Measurements from ENCODE around the gene CCDC183. TPM values are rescaled to one million over a fixed set of nuclear protein-coding genes. Genes with fewer than 3 reads are reported as not detected.
A peak's percentile ranks its signal among the peaks of the same experiment; 100 is the strongest.
"Not testable (repeated sequence)": the region's sequence is repeated elsewhere in the genome, so short reads cannot be mapped to it uniquely, and the experiment has no call there.

CCDC183 gene
- total RNA-seq, 4 donors from 2014 or later: 25.2 to 161 (median 63.5) TPM

DNA sequence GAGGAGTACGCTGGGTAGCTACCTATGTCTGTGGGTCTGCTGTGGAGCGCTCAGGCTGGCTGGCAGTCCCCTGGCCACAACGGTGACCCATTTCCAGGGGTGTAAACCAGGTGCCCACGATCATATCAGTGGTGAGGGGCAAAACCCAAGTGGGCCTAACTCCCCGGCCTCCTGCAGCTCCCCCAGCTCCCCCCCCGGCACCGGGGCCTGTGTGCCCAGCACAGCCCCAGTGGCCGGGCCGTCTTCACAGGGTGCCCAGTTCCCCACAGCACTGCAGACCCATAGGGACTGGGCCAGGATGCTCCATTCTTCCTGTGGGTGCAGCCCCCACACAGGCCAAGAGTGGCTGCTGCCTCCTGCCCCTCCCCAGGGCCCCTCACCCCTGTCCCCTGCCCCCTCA lies 37.1 kb upstream of the CCDC183 start:
- H3K27ac ChIP-seq: no peak overlapping the region
- H3K4me1 ChIP-seq: peaks cover 0 to 4% (median 2%) of the 10 kb centered on the region in 4 donors
- H3K27me3 ChIP-seq: peaks cover 33% of the 10 kb centered on the region
- intact Hi-C loops (cut with DNase I; ENCODE audit: low total_unique reads) (no loop called here), in situ Hi-C loops (cut with MboI; ENCODE audit: low pct_ligation_motif_present in 1 of 4, low pct_unique_long_range_greater_than_20kb in 1 of 4, low sequenced_read_pairs in 3 of 4) (no loop called here)
- no peak overlapping the region for H3K4me3 ChIP-seq
- DNase-seq: no peak
- WGBS, 2 donors (ENCODE audit: low coverage in 1 of 2): 82% methylated on average over 8 of the region's 9 CpGs; no CpG with 5 or more reads in 1 of the 2 donors
- no peaks in the 10 kb centered on the region for H3K36me3 ChIP-seq
- TF ChIP-seq POLR2AphosphoS5 (IDR thresholded peaks at IDR 0.05) (no peak), POLR2A (IDR thresholded peaks at IDR 0.05) (no peak), EP300 (IDR thresholded peaks at IDR 0.05; ENCODE audit: low read depth) (no peak)
- TF ChIP-seq, protein P1, sequence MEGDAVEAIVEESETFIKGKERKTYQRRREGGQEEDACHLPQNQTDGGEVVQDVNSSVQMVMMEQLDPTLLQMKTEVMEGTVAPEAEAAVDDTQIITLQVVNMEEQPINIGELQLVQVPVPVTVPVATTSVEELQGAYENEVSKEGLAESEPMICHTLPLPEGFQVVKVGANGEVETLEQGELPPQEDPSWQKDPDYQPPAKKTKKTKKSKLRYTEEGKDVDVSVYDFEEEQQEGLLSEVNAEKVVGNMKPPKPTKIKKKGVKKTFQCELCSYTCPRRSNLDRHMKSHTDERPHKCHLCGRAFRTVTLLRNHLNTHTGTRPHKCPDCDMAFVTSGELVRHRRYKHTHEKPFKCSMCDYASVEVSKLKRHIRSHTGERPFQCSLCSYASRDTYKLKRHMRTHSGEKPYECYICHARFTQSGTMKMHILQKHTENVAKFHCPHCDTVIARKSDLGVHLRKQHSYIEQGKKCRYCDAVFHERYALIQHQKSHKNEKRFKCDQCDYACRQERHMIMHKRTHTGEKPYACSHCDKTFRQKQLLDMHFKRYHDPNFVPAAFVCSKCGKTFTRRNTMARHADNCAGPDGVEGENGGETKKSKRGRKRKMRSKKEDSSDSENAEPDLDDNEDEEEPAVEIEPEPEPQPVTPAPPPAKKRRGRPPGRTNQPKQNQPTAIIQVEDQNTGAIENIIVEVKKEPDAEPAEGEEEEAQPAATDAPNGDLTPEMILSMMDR (IDR thresholded peaks at IDR 0.05): no peak
- H3K9me3 ChIP-seq: peaks cover 0 to 4% of the 10 kb centered on the region in 2 donors

DNA sequence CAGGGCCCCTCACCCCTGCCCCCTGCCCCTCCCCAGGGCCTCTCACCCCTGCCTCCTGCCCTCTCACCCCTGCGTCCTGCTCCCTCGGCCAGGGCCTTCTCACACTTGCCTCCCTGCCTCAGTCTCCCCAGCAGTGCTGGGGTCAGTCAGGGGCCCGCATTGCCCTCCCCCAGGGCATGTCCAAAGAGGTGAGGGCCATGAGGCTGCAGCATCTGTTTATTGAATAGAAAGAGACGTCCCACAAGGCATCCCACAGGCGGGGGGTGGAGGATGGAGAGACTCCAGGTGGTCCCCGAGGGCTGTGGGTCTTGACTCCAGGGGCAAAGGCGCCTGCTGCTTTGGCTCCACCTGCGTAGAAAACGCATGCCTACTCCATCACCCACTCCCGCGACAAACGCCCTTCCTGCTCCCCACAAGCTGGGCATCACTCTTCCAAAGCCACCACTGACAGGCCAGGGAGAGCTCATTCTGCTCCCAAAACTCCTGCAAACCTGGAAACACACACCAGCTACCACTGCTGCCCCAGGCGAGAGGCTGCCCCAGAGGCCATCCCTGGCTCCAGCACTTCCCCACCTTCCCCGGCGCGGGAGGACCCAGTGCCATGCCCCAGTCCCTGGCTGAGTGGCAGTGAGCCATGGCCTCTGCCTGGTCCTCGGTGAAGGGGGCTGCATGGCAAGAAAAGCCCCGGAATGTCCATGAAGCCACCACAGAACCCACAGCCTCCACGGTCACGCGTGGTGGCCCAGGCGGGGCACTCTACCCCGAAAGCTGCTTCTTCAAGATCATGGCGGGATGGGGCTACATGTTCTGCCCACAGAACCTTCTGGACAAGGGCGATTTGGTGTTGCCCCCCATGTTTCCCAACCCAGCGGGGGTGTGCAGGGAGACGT lies 36.5 kb upstream of the CCDC183 start:
- Histone ChIP-seq H3K4me1 (peaks cover 0 to 4% (median 3%) of the 10 kb centered on the region in 4 donors), H3K4me3 (no peak overlapping the region), H3K27ac (no peak overlapping the region), H3K36me3 (no peaks in the 10 kb centered on the region), H3K27me3 (peaks cover 38% of the 10 kb centered on the region), H3K9me3 (peaks cover 0 to 4% of the 10 kb centered on the region in 2 donors)
- in situ Hi-C loops (cut with MboI; ENCODE audit: low pct_ligation_motif_present in 1 of 4, low pct_unique_long_range_greater_than_20kb in 1 of 4, low sequenced_read_pairs in 3 of 4): no loop called here
- WGBS, 2 donors (ENCODE audit: low coverage in 1 of 2): 82% methylated on average over 27 of the region's 27 CpGs; no CpG with 5 or more reads in 1 of the 2 donors
- DNase-seq: no peak
- intact Hi-C loops (cut with DNase I; ENCODE audit: low total_unique reads): no loop called here
- TF ChIP-seq EP300 (IDR thresholded peaks at IDR 0.05; ENCODE audit: low read depth) (no peak), POLR2AphosphoS5 (IDR thresholded peaks at IDR 0.05) (no peak), POLR2A (IDR thresholded peaks at IDR 0.05) (no peak)
- TF ChIP-seq, protein P1 (IDR thresholded peaks at IDR 0.05): no peak

DNA sequence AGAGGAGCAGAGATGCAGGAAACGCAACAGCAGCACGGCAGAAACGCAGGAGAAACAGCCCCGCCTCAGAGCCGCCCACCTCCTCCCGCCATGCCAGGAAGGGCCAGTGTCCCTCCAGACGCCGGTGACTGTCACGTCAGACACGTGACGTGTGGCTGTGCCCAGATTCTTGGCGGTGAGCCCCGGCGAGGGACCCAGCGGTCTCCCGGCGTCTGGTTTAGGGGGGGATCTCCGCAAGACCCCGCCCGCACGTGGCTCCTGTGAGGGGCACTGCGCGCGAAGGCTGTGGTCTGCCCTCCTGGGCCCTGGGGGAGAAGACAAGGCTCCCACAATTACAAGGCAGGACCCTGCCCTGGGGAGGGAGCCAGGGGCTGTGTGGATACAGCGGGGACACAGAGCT lies 35.7 kb upstream of the CCDC183 start:
- DNase-seq: no peak
- 60% methylated on average over 25 of the region's 25 CpGs; no CpG with 5 or more reads in 1 of the 2 donors for WGBS, 2 donors (ENCODE audit: low coverage in 1 of 2)
- TF ChIP-seq, protein P1 (IDR thresholded peaks at IDR 0.05): no peak
- TF ChIP-seq POLR2AphosphoS5 (IDR thresholded peaks at IDR 0.05): no peak
- TF ChIP-seq POLR2A (IDR thresholded peaks at IDR 0.05): no peak
- TF ChIP-seq EP300 (IDR thresholded peaks at IDR 0.05; ENCODE audit: low read depth): no peak
- in situ Hi-C loops (cut with MboI; ENCODE audit: low pct_ligation_motif_present in 1 of 4, low pct_unique_long_range_greater_than_20kb in 1 of 4, low sequenced_read_pairs in 3 of 4) (no loop called here), intact Hi-C loops (cut with DNase I; ENCODE audit: low total_unique reads) (no loop called here)
- Histone ChIP-seq H3K27ac (no peak overlapping the region), H3K9me3 (peaks cover 0 to 4% of the 10 kb centered on the region in 2 donors), H3K36me3 (no peaks in the 10 kb centered on the region), H3K4me1 (peaks cover 0 to 8% (median 4%) of the 10 kb centered on the region in 4 donors), H3K27me3 (peaks cover 43% of the 10 kb centered on the region), H3K4me3 (no peak overlapping the region)

DNA sequence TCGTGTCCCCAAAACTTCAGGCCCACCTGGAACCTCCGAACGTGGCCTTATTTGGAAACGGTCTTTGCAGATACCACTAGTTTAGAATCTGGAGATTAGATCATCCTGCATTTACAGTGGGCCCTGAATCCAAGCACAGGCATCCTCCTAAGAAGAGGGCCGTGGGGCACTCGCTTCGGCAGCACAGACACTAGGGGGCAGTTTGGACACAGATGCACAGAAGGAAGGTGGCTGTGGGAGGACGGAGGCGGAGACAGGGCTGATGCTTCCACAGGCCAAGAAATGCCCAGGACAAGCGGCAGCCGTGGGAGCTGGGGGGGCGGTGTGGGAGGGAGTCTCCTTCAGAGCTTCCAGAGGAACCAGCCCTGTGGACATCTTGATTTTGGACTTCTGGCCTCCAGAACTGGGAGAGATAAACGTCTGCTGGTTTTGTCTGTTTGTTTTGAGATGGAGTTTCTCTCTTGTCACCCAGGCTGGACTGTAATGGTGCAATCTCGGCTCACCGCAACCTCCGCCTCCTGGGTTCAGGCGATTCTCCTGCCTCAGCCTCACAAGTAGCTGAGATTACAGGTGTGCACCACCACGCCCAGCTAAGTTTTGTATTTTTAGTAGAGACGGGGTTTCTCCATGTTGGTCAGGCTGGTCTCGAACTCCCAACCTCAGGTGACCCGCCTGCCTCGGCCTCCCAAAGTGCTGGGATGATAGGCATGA lies 35.1 kb upstream of the CCDC183 start:
- H3K4me3 ChIP-seq; H3K36me3 ChIP-seq; in situ Hi-C loops (cut with MboI; ENCODE audit: low pct_ligation_motif_present in 1 of 4, low pct_unique_long_range_greater_than_20kb in 1 of 4, low sequenced_read_pairs in 3 of 4); H3K27ac ChIP-seq; H3K4me1 ChIP-seq; H3K9me3 ChIP-seq; intact Hi-C loops (cut with DNase I; ENCODE audit: low total_unique reads): not testable (repeated sequence)
- peak; percentile 57 for DNase-seq
- 44% methylated on average over 22 of the region's 22 CpGs; no CpG with 5 or more reads in 1 of the 2 donors for WGBS, 2 donors (ENCODE audit: low coverage in 1 of 2)
- TF ChIP-seq, protein P1 (IDR thresholded peaks at IDR 0.05): peak; percentile 23 to 43 (median 31)
- H3K27me3 ChIP-seq: peaks cover 48% of the 10 kb centered on the region
